HCT116 (cell line): ENCODE results near the gene TMEM215. TPM values are rescaled to one million over a fixed set of nuclear protein-coding genes. Genes with fewer than 3 reads are reported as not detected.

Experiments
- total RNA-seq: library from RNA; stranded (reverse); gene quantifications from one replicate; pipeline ENCODE4 v1.2.1, GENCODE V29; 2021; ENCODE audit not compliant: unreplicated experiment

The TMEM215 gene
- total RNA-seq, 1 experiment from 2014 or later: not detected

Other genes with a start within 250 kb of the TMEM215 start
- gene SMIM27, start 231.2 kb upstream of the TMEM215 start, total RNA-seq: 8.1 TPM
- 12.7 TPM for gene TOPORS, start 231.0 kb upstream of the TMEM215 start, total RNA-seq
- gene NDUFB6, start 210.4 kb upstream of the TMEM215 start, total RNA-seq: 68.9 TPM
- not detected for gene TAF1L, start 147.9 kb upstream of the TMEM215 start, total RNA-seq
- 44.0 TPM for gene APTX, start 218.1 kb downstream of the TMEM215 start, total RNA-seq
- gene DNAJA1, start 241.7 kb downstream of the TMEM215 start, total RNA-seq: 117 TPM